ENCODE measurements around the gene CREB3L4.
A peak's percentile ranks its signal among the peaks of the same experiment; 100 is the strongest.

CREB3L4 gene

GRCh38 chr1:153922972-153923925, 44.5 kb upstream of the CREB3L4 start, which contains the start of gene GATAD2B:
GATAD2B (minus strand) TSS chr1:153922972; CDS start chr1:153828347, 94,625 bp downstream.
- no peak for TF ChIP-seq CTCF (IDR thresholded peaks at IDR 0.05; ENCODE audit: control insufficient read depth, insufficient read depth, low read depth, low read length, missing control alignments)
- DNase-seq (ENCODE audit: low read depth): peak; percentile 100
- H3K4me3 ChIP-seq (ENCODE audit: control insufficient read depth, low read depth, low read length): peak within 1 kb of the TSS; percentile 82

GRCh38 chr1:153926405-153926804, 41.3 kb upstream of the CREB3L4 start:
- TF ChIP-seq CTCF (IDR thresholded peaks at IDR 0.05; ENCODE audit: control insufficient read depth, insufficient read depth, low read depth, low read length, missing control alignments): no peak
- no peak overlapping the region for H3K4me3 ChIP-seq (ENCODE audit: control insufficient read depth, low read depth, low read length)
- DNase-seq (ENCODE audit: low read depth): no peak

- no peak for TF ChIP-seq CTCF (IDR thresholded peaks at IDR 0.05; ENCODE audit: control insufficient read depth, insufficient read depth, low read depth, low read length, missing control alignments)
- no peak for DNase-seq (ENCODE audit: low read depth)
- no peak overlapping the region for H3K4me3 ChIP-seq (ENCODE audit: control insufficient read depth, low read depth, low read length)
These were observed 39.5 kb upstream of the CREB3L4 start for GRCh38 chr1:153928245-153928644.

GRCh38 chr1:153928791-153929341, 38.8 kb upstream of the CREB3L4 start:
- no peak overlapping the region for H3K4me3 ChIP-seq (ENCODE audit: control insufficient read depth, low read depth, low read length)
- DNase-seq (ENCODE audit: low read depth): no peak
- TF ChIP-seq CTCF (IDR thresholded peaks at IDR 0.05; ENCODE audit: control insufficient read depth, insufficient read depth, low read depth, low read length, missing control alignments): no peak

- no peak for TF ChIP-seq CTCF (IDR thresholded peaks at IDR 0.05; ENCODE audit: control insufficient read depth, insufficient read depth, low read depth, low read length, missing control alignments)
- H3K4me3 ChIP-seq (ENCODE audit: control insufficient read depth, low read depth, low read length): no peak overlapping the region
- no peak for DNase-seq (ENCODE audit: low read depth)
These were observed 38.3 kb upstream of the CREB3L4 start for GRCh38 chr1:153929426-153929825.

GRCh38 chr1:153929981-153930948, 37.4 kb upstream of the CREB3L4 start:
- H3K4me3 ChIP-seq (ENCODE audit: control insufficient read depth, low read depth, low read length): no peak overlapping the region
- no peak for DNase-seq (ENCODE audit: low read depth)
- TF ChIP-seq CTCF (IDR thresholded peaks at IDR 0.05; ENCODE audit: control insufficient read depth, insufficient read depth, low read depth, low read length, missing control alignments): no peak

All from AG09309 (cell line).